Activated CD8-positive, alpha-beta T cell treated with anti-CD3 and anti-CD28 coated beads, Interleukin-2, amount 10 ng/mL, durations not matched to agents 7 days and 5 days (primary cell): ENCODE measurements around the gene PNPLA7. TPM values are rescaled to one million over a fixed set of nuclear protein-coding genes. Genes with fewer than 3 reads are reported as not detected.
"Not testable (repeated sequence)": the region's sequence is repeated elsewhere in the genome, so short reads cannot be mapped to it uniquely, and the experiment has no call there.

ENCODE experiments used
- ATAC-seq: fragments of 150-1000 bp; cut with Tn5 transposase; one replicate; pipeline ENCODE4 v1.10.0; 2021; ENCODE audit warnings: moderate library complexity
- CTCF ChIA-PET: fragments of 350-600 bp; sonication (Branson Sonifier 250); formaldehyde crosslinking; loops from one replicate; lab custom pipeline; 2021; ENCODE audit warnings: antibody characterized with exemption; lab: Charles Lee
- POLR2A ChIA-PET: fragments of 350-600 bp; sonication (Branson Sonifier 250); formaldehyde crosslinking; loops from one replicate; lab custom pipeline; 2021; ENCODE audit warnings: antibody characterized with exemption; lab: Charles Lee
- DNase-seq: peaks from one replicate; pipeline ENCODE4 v3.0.0-alpha.2; 2020
- H3K27ac Mint-ChIP-seq: one replicate; pipeline ENCODE4 v1.8.0; 2021; ENCODE audit warnings: mild to moderate bottlenecking, mixed read lengths
- H3K27me3 Mint-ChIP-seq: one replicate; pipeline ENCODE4 v1.8.0; 2021; ENCODE audit warnings: low read depth, mixed read lengths
- H3K36me3 Mint-ChIP-seq: one replicate; pipeline ENCODE4 v1.8.0; 2021; ENCODE audit warnings: low read depth, mixed read lengths
- H3K4me1 Mint-ChIP-seq: one replicate; pipeline ENCODE4 v1.8.0; 2021; ENCODE audit warnings: low read depth, mixed read lengths
- H3K4me3 Mint-ChIP-seq: one replicate; pipeline ENCODE4 v1.8.0; 2021; ENCODE audit warnings: mild to moderate bottlenecking, mixed read lengths
- H3K9me3 Mint-ChIP-seq: one replicate; pipeline ENCODE4 v1.8.0; 2022; ENCODE audit warnings: mixed read lengths; ENCODE audit not compliant: insufficient read depth
- total RNA-seq, 2 experiments: library from RNA; stranded (reverse); gene quantifications; one replicate each; pipeline ENCODE4 v1.2.3, GENCODE V29; 2021

PNPLA7 gene
- total RNA-seq, 2 experiments from 2014 or later: 3.4 to 3.7 TPM

GRCh38 chr9:137574192-137574591, 24.0 kb upstream of the PNPLA7 start:
- ATAC-seq: no peak

GRCh38 chr9:137570566-137570965, 20.4 kb upstream of the PNPLA7 start:
- no peaks in the 10 kb centered on the region for H3K27me3 Mint-ChIP-seq
- ATAC-seq: no peak

More at GRCh38 chr9:137574192-137574591, 24.0 kb upstream of the PNPLA7 start:
- H3K4me1 Mint-ChIP-seq: peaks cover 31% of the 10 kb centered on the region
- CTCF ChIA-PET: no interaction called here
- H3K27me3 Mint-ChIP-seq: no peaks in the 10 kb centered on the region
- H3K9me3 Mint-ChIP-seq: no peaks in the 10 kb centered on the region
- no peak overlapping the region for H3K4me3 Mint-ChIP-seq
- no peak for DNase-seq
- no peak overlapping the region for H3K27ac Mint-ChIP-seq
- H3K36me3 Mint-ChIP-seq: peaks cover 46% of the 10 kb centered on the region
- POLR2A ChIA-PET: no interaction called here

GRCh38 chr9:137569609-137570203, 19.5 kb upstream of the PNPLA7 start:
- ATAC-seq (no peak), DNase-seq (no peak)
- Mint-ChIP-seq H3K36me3 (peaks cover 27% of the 10 kb centered on the region), H3K4me3 (no peak overlapping the region), H3K27ac (no peak overlapping the region), H3K27me3 (no peaks in the 10 kb centered on the region), H3K9me3 (no peaks in the 10 kb centered on the region), H3K4me1 (peaks cover 8% of the 10 kb centered on the region)
- POLR2A ChIA-PET: no interaction called here
- CTCF ChIA-PET: no interaction called here

More at GRCh38 chr9:137570566-137570965, 20.4 kb upstream of the PNPLA7 start:
- Mint-ChIP-seq H3K36me3 (peaks cover 35% of the 10 kb centered on the region), H3K9me3 (no peaks in the 10 kb centered on the region), H3K4me3 (no peak overlapping the region), H3K4me1 (peaks cover 10% of the 10 kb centered on the region), H3K27ac (no peak overlapping the region)
- DNase-seq: no peak
- ChIA-PET POLR2A (no interaction called here), CTCF (no interaction called here)

- POLR2A ChIA-PET, H3K27ac Mint-ChIP-seq, CTCF ChIA-PET, DNase-seq, H3K4me3 Mint-ChIP-seq, H3K9me3 Mint-ChIP-seq, H3K27me3 Mint-ChIP-seq, ATAC-seq: not testable (repeated sequence)
- Mint-ChIP-seq H3K4me1 (peaks cover 13% of the 10 kb centered on the region), H3K36me3 (peaks cover 28% of the 10 kb centered on the region)
Measured at GRCh38 chr9:137568445-137568844, 18.2 kb upstream of the PNPLA7 start.

- Mint-ChIP-seq H3K9me3 (no peaks in the 10 kb centered on the region), H3K4me3 (no peak overlapping the region), H3K4me1 (peaks cover 13% of the 10 kb centered on the region), H3K27me3 (no peaks in the 10 kb centered on the region), H3K27ac (peak overlapping the region; percentile 7), H3K36me3 (peaks cover 27% of the 10 kb centered on the region)
- DNase-seq (no peak), ATAC-seq (no peak)
- ChIA-PET CTCF (no interaction called here), POLR2A (interaction anchor here (0.6 kb wide), 1 partner anchor 438 kb away, joined by 3 read pairs; no protein-coding TSS in a partner anchor)
Measured at GRCh38 chr9:137564817-137565411, 14.7 kb upstream of the PNPLA7 start.

GRCh38 chr9:137564134-137564533, 13.9 kb upstream of the PNPLA7 start:
- Mint-ChIP-seq H3K4me1 (peaks cover 13% of the 10 kb centered on the region), H3K27ac (no peak overlapping the region), H3K36me3 (peaks cover 32% of the 10 kb centered on the region), H3K27me3 (no peaks in the 10 kb centered on the region), H3K9me3 (no peaks in the 10 kb centered on the region), H3K4me3 (no peak overlapping the region)
- ATAC-seq (no peak), DNase-seq (no peak)
- ChIA-PET CTCF (no interaction called here), POLR2A (interaction anchor here (0.6 kb wide), 1 partner anchor 437 kb away, joined by 3 read pairs; no protein-coding TSS in a partner anchor)

GRCh38 chr9:137558127-137558526, 7.9 kb upstream of the PNPLA7 start:
- DNase-seq (no peak), ATAC-seq (no peak)
- H3K4me1 Mint-ChIP-seq: peaks cover 3% of the 10 kb centered on the region
- POLR2A ChIA-PET: no interaction called here
- no peak overlapping the region for H3K4me3 Mint-ChIP-seq
- H3K36me3 Mint-ChIP-seq: peaks cover 43% of the 10 kb centered on the region
- CTCF ChIA-PET: interaction anchor here (1.2 kb wide), 1 partner anchor 32 kb away, joined by 3 read pairs; the partner anchor contains the start of gene ZMYND19
- H3K9me3 Mint-ChIP-seq: no peaks in the 10 kb centered on the region
- no peaks in the 10 kb centered on the region for H3K27me3 Mint-ChIP-seq
- H3K27ac Mint-ChIP-seq: no peak overlapping the region

GRCh38 chr9:137556069-137556838, 6.1 kb upstream of the PNPLA7 start:
- Mint-ChIP-seq H3K9me3 (no peaks in the 10 kb centered on the region), H3K4me3 (no peak overlapping the region), H3K27ac (no peak overlapping the region), H3K27me3 (no peaks in the 10 kb centered on the region), H3K4me1 (peaks cover 8% of the 10 kb centered on the region), H3K36me3 (peaks cover 40% of the 10 kb centered on the region)
- DNase-seq: no peak
- CTCF ChIA-PET: no interaction called here
- no peak for ATAC-seq
- POLR2A ChIA-PET: no interaction called here

- Mint-ChIP-seq H3K9me3 (no peaks in the 10 kb centered on the region), H3K27ac (no peak overlapping the region), H3K4me3 (no peak overlapping the region), H3K36me3 (peaks cover 37% of the 10 kb centered on the region), H3K27me3 (no peaks in the 10 kb centered on the region), H3K4me1 (peaks cover 10% of the 10 kb centered on the region)
- DNase-seq (no peak), ATAC-seq (no peak)
- ChIA-PET CTCF (no interaction called here), POLR2A (no interaction called here)
Measured at GRCh38 chr9:137555179-137555578, 5.0 kb upstream of the PNPLA7 start.

GRCh38 chr9:137554349-137554748, 4.1 kb upstream of the PNPLA7 start:
- H3K36me3 Mint-ChIP-seq: peaks cover 31% of the 10 kb centered on the region
- DNase-seq (no peak), ATAC-seq (no peak)
- H3K9me3 Mint-ChIP-seq: no peaks in the 10 kb centered on the region
- ChIA-PET POLR2A (interaction anchor here (0.5 kb wide), 1 partner anchor 38 kb away, joined by 3 read pairs; no protein-coding TSS in a partner anchor), CTCF (interaction anchor here (0.6 kb wide), 1 partner anchor 25 kb away, joined by 3 read pairs; no protein-coding TSS in a partner anchor)
- no peaks in the 10 kb centered on the region for H3K27me3 Mint-ChIP-seq
- no peak overlapping the region for H3K4me3 Mint-ChIP-seq
- no peak overlapping the region for H3K27ac Mint-ChIP-seq
- H3K4me1 Mint-ChIP-seq: peaks cover 17% of the 10 kb centered on the region

GRCh38 chr9:137553654-137554053, 3.5 kb upstream of the PNPLA7 start:
- Mint-ChIP-seq H3K4me1 (peaks cover 18% of the 10 kb centered on the region), H3K36me3 (peaks cover 31% of the 10 kb centered on the region), H3K4me3 (peak overlapping the region; percentile 13)
- CTCF ChIA-PET, ATAC-seq, H3K27ac Mint-ChIP-seq, H3K27me3 Mint-ChIP-seq, H3K9me3 Mint-ChIP-seq, DNase-seq: not testable (repeated sequence)
- POLR2A ChIA-PET: interaction anchor here (0.5 to 1.2 kb wide), 2 partner anchors 22 to 39 kb away, joined by 3 to 5 read pairs; no protein-coding TSS in a partner anchor
